K562 (cell line): ENCODE measurements around the gene SLC18A3. TPM values are rescaled to one million over a fixed set of nuclear protein-coding genes. Genes with fewer than 3 reads are reported as not detected.

Experiments used
- ATAC-seq: fragments of 200-7000 bp; cut with Tn5 transposase; 3 replicates; pipeline ENCODE4 v1.9.1; 2020; ENCODE audit warnings: moderate library complexity
- BruUV-seq: library from RNA; stranded (reverse); fragments of 400-500 nt; replicated peaks from 2 replicates; lab custom pipeline; 2021; lab: Mats Ljungman, UMichigan
- CTCF ChIA-PET: fragments of 300-600 bp; formaldehyde crosslinking; extraction: SDS; loops from one replicate; lab custom pipeline; 2021; ENCODE audit warnings: low intra/inter-chr PET ratio; lab: Yijun Ruan, JAX
- POLR2A ChIA-PET: fragments of 300-600, 350-650 bp; sonication (Branson Sonifier 250); formaldehyde crosslinking; extraction: SDS; loops from one replicate; lab custom pipeline; 2021; ENCODE audit warnings: antibody characterized with exemption, inconsistent platforms; lab: Yijun Ruan, JAX
- DNase-seq, 4 experiments: peaks; one replicate each; pipeline versions ENCODE4 v3.0.0 to v3.0.0-alpha.2; 2011 to 2018; ENCODE audit warnings: low spot score in 3 of 4, mixed read lengths in 3 of 4; ENCODE audit errors: extremely low read depth in 1 of 4
- FAIRE-seq: peaks from 2 replicates; lab custom pipeline; 2011; peaks lifted over from hg19 to GRCh38; lab: Jason Lieb, UNC
- H2AFZ ChIP-seq: 2 replicates; pipeline ENCODE4 v1.6.0; 2011; ENCODE audit warnings: low read depth, low read length, control low read depth, inconsistent platforms
- H3K27ac ChIP-seq: fragments of 200-600 bp; 3 replicates; pipeline ENCODE4 v1.8.0; 2011; ENCODE audit warnings: low read depth, mild to moderate bottlenecking, control low read depth, inconsistent platforms, low read length, moderate library complexity, mixed read lengths; ENCODE audit errors: extremely low read depth
- H3K27me3 ChIP-seq, 2 experiments: fragments of 300-600 bp in 1 of 2; 2 replicates in 1 of 2; 3 replicates in 1 of 2; pipeline versions ENCODE4 v1.6.0 to v1.8.0; 2011; ENCODE audit warnings: inconsistent platforms in 2 of 2, low read length in 2 of 2, mild to moderate bottlenecking in 1 of 2, mixed read lengths in 1 of 2, moderate library complexity in 1 of 2; ENCODE audit not compliant: control insufficient read depth in 2 of 2, insufficient read depth in 2 of 2
- H3K36me3 ChIP-seq: fragments of 300-600 bp; 3 replicates; pipeline ENCODE4 v1.8.0; 2011; ENCODE audit warnings: mild to moderate bottlenecking, low read length, inconsistent platforms; ENCODE audit not compliant: control insufficient read depth, insufficient read depth
- H3K4me1 ChIP-seq, 2 experiments: fragments of 200-600 bp in 1 of 2; replicated peaks in 1 of 2; 2 replicates in 1 of 2; 3 replicates in 1 of 2; pipeline versions ENCODE4 v1.5.1 to v1.8.0; 2011; ENCODE audit warnings: inconsistent platforms in 2 of 2, low read length in 2 of 2, mild to moderate bottlenecking in 1 of 2, mixed read lengths in 1 of 2, moderate library complexity in 1 of 2; ENCODE audit not compliant: control insufficient read depth in 2 of 2, insufficient read depth in 2 of 2
- H3K4me2 ChIP-seq: 2 replicates; pipeline ENCODE4 v1.6.1; 2011; ENCODE audit warnings: low read length, control low read depth, inconsistent platforms, mixed read lengths; ENCODE audit not compliant: insufficient read depth
- H3K4me3 ChIP-seq: fragments of 200-600 bp; sonication (generic), shearing (Covaris generic); 2 replicates; pipeline ENCODE4 v1.5.1; 2016; ENCODE audit warnings: control low read depth, inconsistent platforms
- H3K79me2 ChIP-seq: fragments of 200-600 bp; 3 replicates; pipeline ENCODE4 v1.8.0; 2011; ENCODE audit warnings: low read length, inconsistent platforms; ENCODE audit not compliant: control insufficient read depth, insufficient read depth
- H3K9ac ChIP-seq, 2 experiments: 2 replicates each; pipeline versions ENCODE4 v1.6.0 to v1.6.1; 2011; ENCODE audit warnings: low read depth in 2 of 2, low read length in 2 of 2, control low read depth in 1 of 2, inconsistent platforms in 1 of 2, mild to moderate bottlenecking in 1 of 2, mixed read lengths in 1 of 2; ENCODE audit not compliant: insufficient read depth in 1 of 2
- H3K9me1 ChIP-seq: one replicate; pipeline ENCODE4 v1.6.0; 2011; ENCODE audit warnings: inconsistent platforms, mild to moderate bottlenecking, low read length, moderate library complexity; ENCODE audit not compliant: control insufficient read depth, insufficient read depth
- H3K9me3 ChIP-seq: replicated peaks from 2 replicates; pipeline ENCODE4 v1.5.1; 2011; ENCODE audit warnings: low read depth, low read length, inconsistent platforms; ENCODE audit not compliant: control insufficient read depth, insufficient read depth
- H4K20me1 ChIP-seq: replicated peaks from 2 replicates; pipeline ENCODE4 v1.6.1; 2011; ENCODE audit warnings: low read length, inconsistent platforms, mixed read lengths; ENCODE audit not compliant: control insufficient read depth, insufficient read depth
- E2F6 ChIP-seq, 2 experiments: IDR thresholded peaks; 2 replicates each; pipeline ENCODE4 v1.6.1; 2011; ENCODE audit warnings: borderline replicate concordance in 1 of 2, control low read depth in 1 of 2, low read depth in 1 of 2, low read length in 1 of 2, mild to moderate bottlenecking in 1 of 2, mixed read lengths in 1 of 2, moderate library complexity in 1 of 2; ENCODE audit not compliant: insufficient read depth in 1 of 2, insufficient read length in 1 of 2, poor library complexity in 1 of 2, severe bottlenecking in 1 of 2; ENCODE audit errors: extremely low read depth in 1 of 2
- MLX ChIP-seq, 2 experiments: fragments of 450-650 bp in 1 of 2; sonication (generic) in 1 of 2; formaldehyde crosslinking; conservative IDR thresholded peaks; 2 replicates each; pipeline versions ENCODE4 v1.4.0 to v1.8.1; 2020 to 2022; ENCODE audit warnings: mild to moderate bottlenecking in 1 of 2, missing genetic modification reagents in 1 of 2
- SIN3B ChIP-seq: fragments of 450-650 bp; IDR thresholded peaks from 2 replicates; pipeline ENCODE4 v1.6.1; 2017; ENCODE audit warnings: low read depth, mild to moderate bottlenecking, moderate library complexity
- WGBS: fragments of 100-300 bp; shearing (Covaris generic); methylation state at CpG from one replicate; pipeline ENCODE4 v1.1.6; 2016; ENCODE audit warnings: low coverage, mixed read lengths; ENCODE audit not compliant: insufficient coverage; ENCODE audit errors: missing lambda C conversion rate; 5-methylcytosine and 5-hydroxymethylcytosine counted together
- in situ Hi-C: fragments of 300-500 bp; cut with MboI; formaldehyde crosslinking; loops from 4 replicates; pipeline ENCODE4 v1.15.0; 2018; ENCODE audit warnings: inconsistent platforms, mixed read lengths
- intact Hi-C: fragments of 100-400 bp; cut with micrococcal nuclease; formaldehyde crosslinking; loops from 2 replicates; pipeline ENCODE4 v1.14.2; 2022
- polyA plus RNA-seq, 8 experiments: library from polyadenylated mRNA; depleted of rRNA in 4 of 8; stranded (reverse) in 5 of 8; unstranded in 3 of 8; fragments of >200 nt; fragmentation: Nextera tagmentation in 2 of 8; fragmentation: Illumina TruSeq in 1 of 8; extraction: Ambion mirVana in 2 of 8; extraction: Trizol in 1 of 8; gene quantifications; 2 replicates each; pipeline versions ENCODE4 v1.2.1 to v1.2.3, GENCODE V29; 2011 to 2014; ENCODE audit warnings: inconsistent platforms in 1 of 8, missing spikeins in 1 of 8
- total RNA-seq, 7 experiments: library from RNA; depleted of rRNA in 6 of 7; stranded (reverse); fragments of >200 nt in 6 of 7; fragmentation: Illumina TruSeq in 2 of 7; extraction: Trizol in 2 of 7; gene quantifications; 2 replicates each; pipeline versions ENCODE4 v1.2.1 to v1.2.3, GENCODE V29; 2011 to 2021; ENCODE audit warnings: low replicate concordance in 1 of 7

The SLC18A3 gene
- total and polyA plus RNA-seq, 9 of the 15 experiments (the other 6 are each of a cell fraction or from before 2014, with no cell fraction given): not detected

GRCh38 chr10:49651039-49651835 is 41.1 kb downstream of the SLC18A3 start:
- CTCF ChIA-PET: no interaction called here
- Histone ChIP-seq H2AFZ (no peak overlapping the region), H3K36me3 (no peaks in the 10 kb centered on the region), H4K20me1 (peaks cover 14% of the 10 kb centered on the region), H3K79me2 (no peaks in the 10 kb centered on the region), H3K4me2 (no peak overlapping the region), H3K27me3 (peaks cover 34 to 74% of the 10 kb centered on the region in 2 experiments; a peak in 4 of 5 replicates), H3K4me1 (peaks cover 0 to 6% of the 10 kb centered on the region in 2 experiments; a peak in 1 of 5 replicates), H3K9me3 (no peaks in the 10 kb centered on the region), H3K9ac (no peak overlapping the region), H3K4me3 (no peak overlapping the region), H3K27ac (no peak overlapping the region), H3K9me1 (no peaks in the 10 kb centered on the region)
- intact Hi-C loops: no loop called here
- DNase-seq (no peak), ATAC-seq (no peak), FAIRE-seq (no peak)
- POLR2A ChIA-PET: interaction anchor here (0.6 kb wide), 2 partner anchors 183 to 979 kb away, joined by 3 read pairs; no protein-coding TSS in a partner anchor
- WGBS: 2% methylated on average over 15 of the region's 15 CpGs
- in situ Hi-C loops: no loop called here
- no TSS peak for BruUV-seq
- TF ChIP-seq SIN3B (no peak), E2F6 (IDR thresholded peaks at IDR 0.05; ENCODE audit: borderline replicate concordance in 1 of 2, extremely low read depth in 1 of 2, insufficient read depth in 1 of 2, insufficient read length in 1 of 2, low read depth in 1 of 2, low read length in 1 of 2, poor library complexity in 1 of 2, severe bottlenecking in 1 of 2) (no peak), MLX (CRISPR knock-in tag; conservative IDR thresholded peaks at IDR 0.05) (no peak)
